GM23338 (cell line): ENCODE data around the gene SYK.

Experiments used
- EZH2 ChIP-seq: fragments of 200-600 bp; sonication (generic); IDR thresholded peaks from one replicate; pipeline ENCODE4 v1.8.0; 2017; ENCODE audit warnings: antibody characterized with exemption, mild to moderate bottlenecking, low read depth; ENCODE audit not compliant: unreplicated experiment
- EZH2phosphoT487 ChIP-seq: fragments of 200-600 bp; sonication (generic); IDR thresholded peaks from one replicate; pipeline ENCODE4 v1.8.1; 2018; ENCODE audit warnings: antibody characterized with exemption; ENCODE audit not compliant: unreplicated experiment
- TF ChIP-seq, protein P1 (sequence below), 2 experiments: fragments of 200-600 bp in 1 of 2; sonication (generic) in 1 of 2; conservative IDR thresholded peaks; 2 replicates each; pipeline versions ENCODE4 v1.5.1 to v1.6.1; 2016 to 2017; ENCODE audit warnings: antibody characterized with exemption in 2 of 2, low read depth in 2 of 2, mild to moderate bottlenecking in 2 of 2, moderate library complexity in 1 of 2

DNA sequence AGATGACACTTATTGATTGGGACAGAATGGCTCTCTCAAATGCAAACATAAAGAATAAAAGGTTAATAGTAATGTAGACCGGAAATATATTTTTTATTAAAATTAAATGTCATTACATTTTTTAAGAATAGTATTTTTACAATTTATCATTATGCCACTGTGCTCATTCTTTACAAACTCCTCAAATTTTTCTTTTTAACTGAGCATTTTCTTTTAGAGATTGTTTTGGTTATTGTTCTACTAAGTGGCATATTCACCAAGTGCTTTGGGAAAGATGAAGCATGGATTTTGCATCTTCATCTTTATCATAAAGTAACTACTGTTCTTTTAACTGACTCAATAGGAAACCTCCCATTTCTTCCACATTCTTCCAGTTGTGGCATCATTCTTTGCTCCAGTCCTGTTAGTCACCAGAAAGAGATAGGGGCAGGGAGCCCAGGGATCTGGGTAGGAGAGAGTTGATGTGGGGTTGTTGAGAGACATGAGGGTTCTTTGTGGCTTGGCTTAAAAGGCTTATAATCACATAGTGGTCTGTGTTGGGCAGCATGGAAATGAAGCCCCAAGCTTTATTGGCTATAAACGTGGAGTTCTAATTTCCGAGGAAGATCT lies 69.8 kb downstream of the SYK start:
- TF ChIP-seq EZH2phosphoT487 (no peak), EZH2 (no peak)
- TF ChIP-seq, protein P1, sequence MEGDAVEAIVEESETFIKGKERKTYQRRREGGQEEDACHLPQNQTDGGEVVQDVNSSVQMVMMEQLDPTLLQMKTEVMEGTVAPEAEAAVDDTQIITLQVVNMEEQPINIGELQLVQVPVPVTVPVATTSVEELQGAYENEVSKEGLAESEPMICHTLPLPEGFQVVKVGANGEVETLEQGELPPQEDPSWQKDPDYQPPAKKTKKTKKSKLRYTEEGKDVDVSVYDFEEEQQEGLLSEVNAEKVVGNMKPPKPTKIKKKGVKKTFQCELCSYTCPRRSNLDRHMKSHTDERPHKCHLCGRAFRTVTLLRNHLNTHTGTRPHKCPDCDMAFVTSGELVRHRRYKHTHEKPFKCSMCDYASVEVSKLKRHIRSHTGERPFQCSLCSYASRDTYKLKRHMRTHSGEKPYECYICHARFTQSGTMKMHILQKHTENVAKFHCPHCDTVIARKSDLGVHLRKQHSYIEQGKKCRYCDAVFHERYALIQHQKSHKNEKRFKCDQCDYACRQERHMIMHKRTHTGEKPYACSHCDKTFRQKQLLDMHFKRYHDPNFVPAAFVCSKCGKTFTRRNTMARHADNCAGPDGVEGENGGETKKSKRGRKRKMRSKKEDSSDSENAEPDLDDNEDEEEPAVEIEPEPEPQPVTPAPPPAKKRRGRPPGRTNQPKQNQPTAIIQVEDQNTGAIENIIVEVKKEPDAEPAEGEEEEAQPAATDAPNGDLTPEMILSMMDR (conservative IDR thresholded peaks at IDR 0.05; ENCODE audit: low read depth in 2 of 2), result no peak
